ENCODE measurements around the gene WDR17. TPM values are rescaled to one million over a fixed set of nuclear protein-coding genes. Genes with fewer than 3 reads are reported as not detected.

The WDR17 gene
- total RNA-seq (1 to 10 TPM in 2 of 5 donors, under 1 TPM in 3; 0.92 to 2.0 (median 0.98) TPM), total RNA-seq (0.38 to 9.9 (median 1.3) reads per million in 29 experiments)
- total RNA-seq (2013): 0.50 TPM

- Mint-ChIP-seq H3K9me3 (no peaks in the 10 kb centered on the region), H3K36me3 (no peaks in the 10 kb centered on the region), H3K27ac (peak within 1 kb of the TSS in 1 of 2 donors; percentile 50), H3K27me3 (peaks cover 8 to 12% of the 10 kb centered on the region in 2 donors), H3K4me1 (peaks cover 12 to 15% (median 12%) of the 10 kb centered on the region in 3 donors), H3K4me3 (peak within 1 kb of the TSS; percentile 81 to 89 (median 86))
- ATAC-seq (replicated peaks in 1 of 4) (peak; percentile 93 to 98 (median 96)), DNase-seq (peak; percentile 20 to 74 (median 56))
- Histone ChIP-seq H3K27me3 (replicated peaks in 1 of 2; ENCODE audit: control insufficient read depth in 2 of 2, extremely low read depth in 1 of 2, insufficient read depth in 2 of 2, low read length in 1 of 2) (peaks cover 0 to 7% of the 10 kb centered on the region in 2 experiments), H3K4me3 (ENCODE audit: control insufficient read depth in 1 of 2, extremely low read depth in 1 of 2, low read length in 1 of 2) (peak within 1 kb of the TSS; percentile 49 to 88), H3K27ac (ENCODE audit: low read length) (no peak within 1 kb of the TSS), H3K4me1 (ENCODE audit: control insufficient read depth in 1 of 2, extremely low read depth in 1 of 2, insufficient read depth in 2 of 2, low read length in 2 of 2) (peaks cover 4 to 9% of the 10 kb centered on the region in 2 experiments), H3K36me3 (ENCODE audit: control insufficient read depth in 2 of 2, extremely low read depth in 1 of 2, insufficient read depth in 1 of 2, low read length in 1 of 2) (no peaks in the 10 kb centered on the region), H3K9me3 (no peaks in the 10 kb centered on the region)
- 2% methylated on average over 51 of the region's 55 CpGs for whole genome bisulfite sequencing (ENCODE audit: insufficient coverage)
- CTCF ChIA-PET: no interaction called here
- POLR2A ChIA-PET: interaction anchor here in 1 of 2 donors (0.6 kb wide), 1 partner anchor 12 kb away, joined by 3 read pairs; no protein-coding TSS in a partner anchor
Observed at GRCh38 chr4:176065435-176066291, at the start of gene WDR17. TSS of gene WDR17 (plus strand) at chr4:176065841. CDS start at chr4:176111581, 45,740 bp downstream.

GRCh38 chr4:176016601-176017000, 49.0 kb upstream of the WDR17 start:
- no peaks in the 10 kb centered on the region for H3K4me1 ChIP-seq (ENCODE audit: control insufficient read depth in 1 of 2, extremely low read depth in 1 of 2, insufficient read depth in 2 of 2, low read length in 2 of 2)
- POLR2A ChIA-PET: no interaction called here
- Mint-ChIP-seq H3K4me1 (no peaks in the 10 kb centered on the region), H3K9me3 (no peaks in the 10 kb centered on the region), H3K36me3 (no peaks in the 10 kb centered on the region), H3K27ac (no peak overlapping the region), H3K27me3 (peaks cover 0 to 3% of the 10 kb centered on the region in 2 donors), H3K4me3 (no peak overlapping the region)
- no peak overlapping the region for H3K4me3 ChIP-seq (ENCODE audit: control insufficient read depth in 1 of 2, extremely low read depth in 1 of 2, low read length in 1 of 2)
- no peaks in the 10 kb centered on the region for H3K9me3 ChIP-seq
- CTCF ChIA-PET: no interaction called here
- H3K36me3 ChIP-seq (ENCODE audit: control insufficient read depth in 2 of 2, extremely low read depth in 1 of 2, insufficient read depth in 1 of 2, low read length in 1 of 2): no peaks in the 10 kb centered on the region
- ATAC-seq (replicated peaks in 1 of 4): no peak
- peaks cover 0 to 6% of the 10 kb centered on the region in 2 experiments for H3K27me3 ChIP-seq (replicated peaks in 1 of 2; ENCODE audit: control insufficient read depth in 2 of 2, extremely low read depth in 1 of 2, insufficient read depth in 2 of 2, low read length in 1 of 2)
- H3K27ac ChIP-seq (ENCODE audit: low read length): no peak overlapping the region
- DNase-seq: no peak
- 100% methylated on average over 2 of the region's 4 CpGs for WGBS (ENCODE audit: insufficient coverage)

DNA sequence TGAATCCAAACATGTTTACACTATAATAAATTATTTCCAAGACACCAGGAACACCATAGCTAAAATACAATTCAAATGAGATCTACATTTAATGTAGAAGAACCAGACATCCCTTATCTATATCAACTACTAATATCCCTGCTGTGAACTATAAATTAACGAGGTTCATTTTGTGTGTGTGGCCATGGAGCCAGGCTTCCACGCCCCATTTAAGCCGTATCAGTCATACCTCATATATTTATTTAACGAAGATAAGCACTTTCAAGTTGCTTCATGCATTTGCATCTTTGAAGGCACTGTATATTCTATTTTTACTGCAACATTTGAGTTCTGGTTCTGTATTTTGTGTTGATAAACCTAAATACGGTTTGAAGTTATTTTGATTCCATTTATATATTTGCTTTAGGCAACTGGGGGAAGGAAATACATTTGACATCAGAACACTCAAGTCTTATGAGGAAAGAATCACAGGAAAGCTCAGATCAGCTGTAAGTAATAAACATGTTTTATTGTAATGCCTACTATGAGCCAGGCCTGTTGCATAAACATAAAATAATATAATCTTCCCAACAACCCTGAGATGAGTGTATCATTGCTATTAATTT, 45.1 kb upstream of the WDR17 start:
- Histone ChIP-seq H3K27me3 (replicated peaks in 1 of 2; ENCODE audit: control insufficient read depth in 2 of 2, extremely low read depth in 1 of 2, insufficient read depth in 2 of 2, low read length in 1 of 2) (no peaks in the 10 kb centered on the region), H3K27ac (ENCODE audit: low read length) (no peak overlapping the region), H3K4me3 (ENCODE audit: control insufficient read depth in 1 of 2, extremely low read depth in 1 of 2, low read length in 1 of 2) (no peak overlapping the region), H3K4me1 (ENCODE audit: control insufficient read depth in 1 of 2, extremely low read depth in 1 of 2, insufficient read depth in 2 of 2, low read length in 2 of 2) (no peaks in the 10 kb centered on the region), H3K9me3 (no peaks in the 10 kb centered on the region), H3K36me3 (ENCODE audit: control insufficient read depth in 2 of 2, extremely low read depth in 1 of 2, insufficient read depth in 1 of 2, low read length in 1 of 2) (no peaks in the 10 kb centered on the region)
- Mint-ChIP-seq H3K36me3 (no peaks in the 10 kb centered on the region), H3K4me3 (no peak overlapping the region), H3K9me3 (no peaks in the 10 kb centered on the region), H3K27ac (no peak overlapping the region), H3K27me3 (peaks cover 0 to 7% of the 10 kb centered on the region in 2 donors), H3K4me1 (no peaks in the 10 kb centered on the region)
- no CpG with 5 or more reads among the region's 5 CpGs for whole genome bisulfite sequencing (ENCODE audit: insufficient coverage)
- DNase-seq: no peak
- ATAC-seq (replicated peaks in 1 of 4): no peak
- POLR2A ChIA-PET: no interaction called here
- CTCF ChIA-PET: no interaction called here

DNA sequence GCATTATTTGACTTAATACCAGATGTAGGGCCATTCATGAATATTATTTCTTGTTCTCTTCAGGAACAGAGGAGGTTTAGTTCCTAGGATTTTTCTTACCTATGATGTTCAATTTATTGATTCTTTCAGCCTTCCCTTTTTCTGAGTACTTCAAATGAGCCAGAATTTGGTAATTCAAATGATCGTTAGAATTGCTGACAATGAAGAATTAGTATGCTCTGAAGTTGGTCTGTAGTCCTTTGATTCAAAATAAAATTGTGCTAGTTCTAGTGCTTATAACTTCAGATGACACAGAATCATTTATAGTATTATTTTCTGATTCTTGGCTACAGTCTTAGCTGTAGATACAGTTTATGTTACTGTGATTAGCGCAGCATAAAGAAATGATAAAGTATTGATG, 35.2 kb upstream of the WDR17 start:
- POLR2A ChIA-PET: no interaction called here
- ATAC-seq (replicated peaks in 1 of 4): no peak
- Mint-ChIP-seq H3K9me3 (no peaks in the 10 kb centered on the region), H3K4me3 (no peak overlapping the region), H3K27me3 (peaks cover 0 to 4% of the 10 kb centered on the region in 2 donors), H3K4me1 (no peaks in the 10 kb centered on the region), H3K36me3 (no peaks in the 10 kb centered on the region), H3K27ac (no peak overlapping the region)
- no peak for DNase-seq
- H3K36me3 ChIP-seq (ENCODE audit: control insufficient read depth in 2 of 2, extremely low read depth in 1 of 2, insufficient read depth in 1 of 2, low read length in 1 of 2): no peaks in the 10 kb centered on the region
- CTCF ChIA-PET: interaction anchor here in 1 of 2 donors (0.6 kb wide), 1 partner anchor 1017 kb away, joined by 3 read pairs; no protein-coding TSS in a partner anchor
- no peak overlapping the region for H3K4me3 ChIP-seq (ENCODE audit: control insufficient read depth in 1 of 2, extremely low read depth in 1 of 2, low read length in 1 of 2)
- no CpG with 5 or more reads among the region's 2 CpGs for WGBS (ENCODE audit: insufficient coverage)
- H3K27ac ChIP-seq (ENCODE audit: low read length): no peak overlapping the region
- no peaks in the 10 kb centered on the region for H3K4me1 ChIP-seq (ENCODE audit: control insufficient read depth in 1 of 2, extremely low read depth in 1 of 2, insufficient read depth in 2 of 2, low read length in 2 of 2)
- no peaks in the 10 kb centered on the region for H3K9me3 ChIP-seq
- no peaks in the 10 kb centered on the region for H3K27me3 ChIP-seq (replicated peaks in 1 of 2; ENCODE audit: control insufficient read depth in 2 of 2, extremely low read depth in 1 of 2, insufficient read depth in 2 of 2, low read length in 1 of 2)

DNA sequence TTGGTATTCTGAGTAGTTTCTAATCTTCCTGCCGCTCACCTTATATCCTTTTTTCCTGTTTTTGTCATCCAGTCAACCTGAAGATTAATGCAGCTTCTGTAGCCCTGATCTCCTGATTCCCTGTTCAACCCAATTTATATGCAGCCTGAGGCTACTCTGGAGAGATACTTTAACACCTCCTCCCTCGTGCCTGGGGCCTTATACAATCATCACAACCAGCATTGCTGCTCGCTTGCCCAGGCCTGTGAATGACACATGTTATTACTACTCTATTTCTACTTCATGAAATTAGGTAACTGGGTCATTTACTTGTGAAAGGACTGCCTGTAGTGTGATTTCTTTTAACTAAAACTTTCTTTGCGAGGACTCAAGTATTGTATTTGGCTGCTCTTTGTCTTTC, 33.7 kb upstream of the WDR17 start:
- Mint-ChIP-seq H3K4me3 (no peak overlapping the region), H3K36me3 (no peaks in the 10 kb centered on the region), H3K4me1 (no peaks in the 10 kb centered on the region), H3K9me3 (no peaks in the 10 kb centered on the region), H3K27ac (no peak overlapping the region), H3K27me3 (no peaks in the 10 kb centered on the region)
- WGBS (ENCODE audit: insufficient coverage): 100% methylated on average over 1 of the region's 4 CpGs
- H3K27ac ChIP-seq (ENCODE audit: low read length): no peak overlapping the region
- no peak overlapping the region for H3K4me3 ChIP-seq (ENCODE audit: control insufficient read depth in 1 of 2, extremely low read depth in 1 of 2, low read length in 1 of 2)
- no peaks in the 10 kb centered on the region for H3K4me1 ChIP-seq (ENCODE audit: control insufficient read depth in 1 of 2, extremely low read depth in 1 of 2, insufficient read depth in 2 of 2, low read length in 2 of 2)
- H3K27me3 ChIP-seq (replicated peaks in 1 of 2; ENCODE audit: control insufficient read depth in 2 of 2, extremely low read depth in 1 of 2, insufficient read depth in 2 of 2, low read length in 1 of 2): no peaks in the 10 kb centered on the region
- no peak for ATAC-seq (replicated peaks in 1 of 4)
- CTCF ChIA-PET: no interaction called here
- POLR2A ChIA-PET: no interaction called here
- DNase-seq: no peak
- H3K9me3 ChIP-seq: no peaks in the 10 kb centered on the region
- H3K36me3 ChIP-seq (ENCODE audit: control insufficient read depth in 2 of 2, extremely low read depth in 1 of 2, insufficient read depth in 1 of 2, low read length in 1 of 2): no peaks in the 10 kb centered on the region

DNA sequence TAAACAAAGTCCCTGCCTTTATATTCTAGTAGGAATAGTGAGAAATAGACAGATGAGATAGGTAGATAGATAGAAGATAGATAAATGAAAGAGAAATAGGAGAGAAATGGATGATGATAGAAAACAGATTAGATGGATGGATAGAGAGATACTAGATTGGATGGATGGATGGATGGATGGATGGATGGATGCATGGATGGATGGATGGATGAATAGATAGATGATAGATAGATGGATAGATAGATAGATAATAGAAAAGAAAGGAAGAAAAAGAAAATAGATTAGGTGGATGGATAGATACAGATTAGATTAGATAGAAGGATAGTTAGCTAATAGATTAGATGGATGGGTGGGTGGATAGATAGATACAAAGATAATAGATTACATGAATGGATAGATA, 33.2 kb upstream of the WDR17 start:
- no peaks in the 10 kb centered on the region for H3K36me3 Mint-ChIP-seq
- DNase-seq: no peak
- no peak overlapping the region for H3K4me3 Mint-ChIP-seq
- H3K27ac ChIP-seq (ENCODE audit: low read length): no peak overlapping the region
- no peaks in the 10 kb centered on the region for H3K9me3 Mint-ChIP-seq
- H3K4me1 Mint-ChIP-seq: no peaks in the 10 kb centered on the region
- POLR2A ChIA-PET: no interaction called here
- H3K27me3 ChIP-seq (replicated peaks in 1 of 2; ENCODE audit: control insufficient read depth in 2 of 2, extremely low read depth in 1 of 2, insufficient read depth in 2 of 2, low read length in 1 of 2): no peaks in the 10 kb centered on the region
- no peaks in the 10 kb centered on the region for H3K27me3 Mint-ChIP-seq
- no peaks in the 10 kb centered on the region for H3K4me1 ChIP-seq (ENCODE audit: control insufficient read depth in 1 of 2, extremely low read depth in 1 of 2, insufficient read depth in 2 of 2, low read length in 2 of 2)
- H3K27ac Mint-ChIP-seq: no peak overlapping the region
- no peaks in the 10 kb centered on the region for H3K36me3 ChIP-seq (ENCODE audit: control insufficient read depth in 2 of 2, extremely low read depth in 1 of 2, insufficient read depth in 1 of 2, low read length in 1 of 2)
- H3K4me3 ChIP-seq (ENCODE audit: control insufficient read depth in 1 of 2, extremely low read depth in 1 of 2, low read length in 1 of 2): no peak overlapping the region
- no peaks in the 10 kb centered on the region for H3K9me3 ChIP-seq
- CTCF ChIA-PET: no interaction called here
- ATAC-seq (replicated peaks in 1 of 4): no peak

Data from T-cell (primary cell).